Body of pancreas (tissue), 4 donors: Measurements from ENCODE around the gene EMP3. TPM values are rescaled to one million over a fixed set of nuclear protein-coding genes. Genes with fewer than 3 reads are reported as not detected.

ENCODE experiments used
- ATAC-seq: fragments of 150-250 bp; one replicate; pipeline ENCODE4 v1.9.1; 2016
- DNase-seq, 4 donors: peaks; one replicate each; pipeline ENCODE4 v3.0.0-alpha.2; 2019
- H3K27ac ChIP-seq, 4 donors: fragments of 200-600 bp; sonication (generic); 1 replicate in 3 of 4; 2 replicates in 1 of 4; pipeline versions ENCODE4 v1.5.1 to v1.6.1; 2016 to 2019; ENCODE audit warnings: mild to moderate bottlenecking in 1 of 4, mixed read lengths in 1 of 4, moderate library complexity in 1 of 4
- H3K27me3 ChIP-seq, 2 donors: fragments of 200-600 bp; sonication (generic); one replicate each; pipeline ENCODE4 v1.6.0; 2016; ENCODE audit warnings: mild to moderate bottlenecking in 1 of 2
- H3K36me3 ChIP-seq, 2 donors: fragments of 200-600 bp; sonication (generic); replicated peaks in 1 of 2; 2 replicates each; pipeline ENCODE4 v1.5.1; 2016; ENCODE audit warnings: low read depth in 2 of 2; ENCODE audit not compliant: insufficient read depth in 1 of 2
- H3K4me1 ChIP-seq: fragments of 200-600 bp; sonication (generic); one replicate; pipeline ENCODE4 v1.6.0; 2016
- H3K4me3 ChIP-seq, 2 donors: fragments of 200-600 bp; sonication (generic); 1 replicate in 1 of 2; 2 replicates in 1 of 2; pipeline ENCODE4 v1.5.1; 2016 to 2019
- H3K9me3 ChIP-seq, 3 donors: fragments of 200-600 bp; sonication (generic); 1 replicate in 2 of 3; 2 replicates in 1 of 3; pipeline ENCODE4 v1.5.1; 2016
- CTCF ChIP-seq, 7 experiments: fragments of 450-650 bp in 4 of 7; fragments of 200-600 bp in 3 of 7; sonication (generic) in 3 of 7; IDR thresholded peaks; one replicate each; pipeline ENCODE4 v1.5.1; 2016 to 2019; ENCODE audit warnings: antibody characterized with exemption in 7 of 7
- POLR2A ChIP-seq, 3 donors: fragments of 450-650 bp; IDR thresholded peaks; one replicate each; pipeline ENCODE4 v1.6.1; 2016; ENCODE audit warnings: antibody characterized with exemption in 3 of 3, mild to moderate bottlenecking in 2 of 3
- WGBS, 2 donors: methylation state at CpG; one replicate each; pipeline ENCODE4 v1.1.5; 2017; 5-methylcytosine and 5-hydroxymethylcytosine counted together
- intact Hi-C: fragments of 100-400 bp; cut with DNase I; formaldehyde crosslinking; loops from one replicate; pipeline ENCODE4 v1.15.1; 2023
- total RNA-seq, 2 donors: library from RNA; depleted of rRNA; stranded (reverse); fragments of >200 nt; gene quantifications; one replicate each; pipeline ENCODE4 v1.1.0, GENCODE V29; 2016

Gene EMP3
- 1 to 10 TPM; 2.6 to 7.0 TPM for total RNA-seq

- intact Hi-C loops, result no loop called here
- H3K4me1 ChIP-seq, result peaks cover 38% of the 10 kb centered on the region
Observed at GRCh38 chr19:48325265-48325910, at the start of gene EMP3. Gene EMP3, plus strand, starts transcription at chr19:48325552. Its CDS starts 1,293 bp downstream, at chr19:48326845.

GRCh38 chr19:48279747-48280146 is 45.6 kb upstream of the EMP3 start:
- intact Hi-C loops, result no loop called here
- H3K9me3 ChIP-seq, result no peaks in the 10 kb centered on the region
- 39 to 52% methylated on average over 7 to 9 of the region's 9 CpGs for WGBS, 2 donors
- no peaks in the 10 kb centered on the region for H3K27me3 ChIP-seq
- DNase-seq (no peak), ATAC-seq (no peak)
- no peaks in the 10 kb centered on the region for H3K4me1 ChIP-seq
- H3K27ac ChIP-seq, result no peak overlapping the region
- TF ChIP-seq CTCF (IDR thresholded peaks at IDR 0.05) (no peak), POLR2A (IDR thresholded peaks at IDR 0.05) (no peak)
- no peak overlapping the region for H3K4me3 ChIP-seq
- H3K36me3 ChIP-seq, result no peaks in the 10 kb centered on the region

More at GRCh38 chr19:48325265-48325910, at the start of gene EMP3:
- WGBS, 2 donors, result 7 to 11% methylated on average over 22 of the region's 22 CpGs
- Histone ChIP-seq H3K9me3 (no peaks in the 10 kb centered on the region), H3K27ac (peak within 1 kb of the TSS in 3 of 4 donors; percentile 44 to 58 (median 56)), H3K4me3 (no peak within 1 kb of the TSS), H3K27me3 (no peaks in the 10 kb centered on the region), H3K36me3 (no peaks in the 10 kb centered on the region)
- ATAC-seq (no peak), DNase-seq (peak; percentile 40 to 58 (median 52))
- TF ChIP-seq POLR2A (IDR thresholded peaks at IDR 0.05) (peak in 2 of 3 donors; percentile 51 to 77), CTCF (IDR thresholded peaks at IDR 0.05) (no peak)

GRCh38 chr19:48283908-48284307 is 41.4 kb upstream of the EMP3 start:
- 84 to 97% methylated on average over 7 of the region's 7 CpGs for WGBS, 2 donors
- intact Hi-C loops, result no loop called here

GRCh38 chr19:48284896-48285295 is 40.5 kb upstream of the EMP3 start:
- H3K36me3 ChIP-seq, result no peaks in the 10 kb centered on the region
- no peak for TF ChIP-seq CTCF (IDR thresholded peaks at IDR 0.05)
- no peak for TF ChIP-seq POLR2A (IDR thresholded peaks at IDR 0.05)

More at GRCh38 chr19:48283908-48284307, 41.4 kb upstream of the EMP3 start:
- ATAC-seq, result no peak
- Histone ChIP-seq H3K9me3 (no peaks in the 10 kb centered on the region), H3K27ac (no peak overlapping the region), H3K4me1 (no peaks in the 10 kb centered on the region), H3K4me3 (no peak overlapping the region), H3K36me3 (no peaks in the 10 kb centered on the region), H3K27me3 (no peaks in the 10 kb centered on the region)
- TF ChIP-seq CTCF (IDR thresholded peaks at IDR 0.05), result no peak
- no peak for TF ChIP-seq POLR2A (IDR thresholded peaks at IDR 0.05)
- no peak for DNase-seq

GRCh38 chr19:48287748-48288147 is 37.6 kb upstream of the EMP3 start:
- intact Hi-C loops, result no loop called here
- Histone ChIP-seq H3K4me1 (peaks cover 11% of the 10 kb centered on the region), H3K27ac (no peak overlapping the region), H3K27me3 (no peaks in the 10 kb centered on the region), H3K4me3 (no peak overlapping the region), H3K9me3 (no peaks in the 10 kb centered on the region), H3K36me3 (no peaks in the 10 kb centered on the region)
- TF ChIP-seq POLR2A (IDR thresholded peaks at IDR 0.05) (no peak), CTCF (IDR thresholded peaks at IDR 0.05) (no peak)
- ATAC-seq (no peak), DNase-seq (no peak)
- 72 to 91% methylated on average over 3 of the region's 3 CpGs for WGBS, 2 donors

More at GRCh38 chr19:48284896-48285295, 40.5 kb upstream of the EMP3 start:
- WGBS, 2 donors, result 78 to 94% methylated on average over 4 of the region's 4 CpGs
- DNase-seq (no peak), ATAC-seq (no peak)
- no peak overlapping the region for H3K27ac ChIP-seq
- no peak overlapping the region for H3K4me3 ChIP-seq
- no peaks in the 10 kb centered on the region for H3K27me3 ChIP-seq
- H3K4me1 ChIP-seq, result no peaks in the 10 kb centered on the region
- intact Hi-C loops, result no loop called here
- no peaks in the 10 kb centered on the region for H3K9me3 ChIP-seq
